HepG2 (cell line): ENCODE results near the gene GDF9. TPM values are rescaled to one million over a fixed set of nuclear protein-coding genes. Genes with fewer than 3 reads are reported as not detected.

Source experiments
- ATAC-seq: fragments of 200-7000 bp; cut with Tn5 transposase; 3 replicates; pipeline ENCODE4 v1.9.1; 2020; ENCODE audit warnings: mild to moderate bottlenecking, moderate library complexity
- BruUV-seq: library from RNA; stranded (reverse); fragments of 400-500 nt; replicated peaks from 2 replicates; lab custom pipeline; 2021; lab: Mats Ljungman, UMichigan
- CTCF ChIA-PET: fragments of 300-600 bp; formaldehyde crosslinking; extraction: SDS; loops from one replicate; lab custom pipeline; 2021; ENCODE audit warnings: low total read pairs, inconsistent platforms, low intra/inter-chr PET ratio; lab: Yijun Ruan, JAX
- POLR2A ChIA-PET: fragments of 350-600 bp; sonication (Branson Sonifier 250); formaldehyde crosslinking; loops from one replicate; lab custom pipeline; 2020; ENCODE audit warnings: antibody characterized with exemption, inconsistent platforms; lab: Yijun Ruan, JAX
- DNase-seq: peaks from one replicate; pipeline ENCODE4 v3.0.0-alpha.2; 2015; ENCODE audit warnings: low spot score
- FAIRE-seq: peaks from 3 replicates; lab custom pipeline; 2011; peaks lifted over from hg19 to GRCh38; lab: Jason Lieb, UNC
- H2AFZ ChIP-seq: one replicate; pipeline ENCODE4 v1.6.1; 2011; ENCODE audit warnings: low read length, inconsistent platforms
- H3K27ac ChIP-seq: fragments of 300-600 bp; 3 replicates; pipeline ENCODE4 v1.8.0; 2011; ENCODE audit warnings: mixed run types, mild to moderate bottlenecking, mixed read lengths, low read length, inconsistent platforms; ENCODE audit not compliant: insufficient read depth; ENCODE audit errors: extremely low read length
- H3K27me3 ChIP-seq, 2 experiments: fragments of 200-600 bp in 1 of 2; 2 replicates in 1 of 2; 3 replicates in 1 of 2; pipeline versions ENCODE4 v1.6.0 to v1.8.0; 2011; ENCODE audit warnings: low read length in 2 of 2, mild to moderate bottlenecking in 2 of 2, moderate library complexity in 2 of 2, inconsistent platforms in 1 of 2; ENCODE audit not compliant: insufficient read depth in 2 of 2, control insufficient read depth in 1 of 2
- H3K36me3 ChIP-seq, 2 experiments: fragments of 200-600 bp in 1 of 2; replicated peaks in 1 of 2; 2 replicates in 1 of 2; 3 replicates in 1 of 2; pipeline versions ENCODE4 v1.5.1 to v1.8.0; 2011; ENCODE audit warnings: low read length in 2 of 2, inconsistent platforms in 1 of 2; ENCODE audit not compliant: insufficient read depth in 2 of 2, control insufficient read depth in 1 of 2
- H3K4me1 ChIP-seq: 2 replicates; pipeline ENCODE4 v1.5.1; 2012; ENCODE audit warnings: low read length, inconsistent platforms; ENCODE audit not compliant: insufficient read depth
- H3K4me2 ChIP-seq: 2 replicates; pipeline ENCODE4 v1.6.0; 2011; ENCODE audit warnings: low read depth, low read length, inconsistent platforms
- H3K4me3 ChIP-seq, 3 experiments: fragments of 200-600 bp in 1 of 3; sonication (generic), shearing (Covaris generic) in 1 of 3; replicated peaks in 1 of 3; 2 replicates each; pipeline ENCODE4 v1.5.1; 2011 to 2016; ENCODE audit warnings: low read length in 3 of 3, inconsistent platforms in 2 of 3, low read depth in 2 of 3, mild to moderate bottlenecking in 2 of 3, control low read depth in 1 of 3, mixed read lengths in 1 of 3; ENCODE audit not compliant: insufficient read depth in 1 of 3
- H3K79me2 ChIP-seq: one replicate; pipeline ENCODE4 v1.6.1; 2011; ENCODE audit warnings: low read length, inconsistent platforms; ENCODE audit not compliant: insufficient read depth
- H3K9ac ChIP-seq: 2 replicates; pipeline ENCODE4 v1.6.0; 2011; ENCODE audit warnings: mild to moderate bottlenecking, low read depth, low read length, inconsistent platforms; ENCODE audit not compliant: insufficient read depth
- H3K9me3 ChIP-seq: 2 replicates; pipeline ENCODE4 v1.5.1; 2012; ENCODE audit warnings: mild to moderate bottlenecking, low read length
- H4K20me1 ChIP-seq: 2 replicates; pipeline ENCODE4 v1.6.0; 2011; ENCODE audit warnings: inconsistent platforms, mild to moderate bottlenecking, low read length, moderate library complexity; ENCODE audit not compliant: insufficient read depth
- MLXIP ChIP-seq: sonication (generic); formaldehyde crosslinking; IDR thresholded peaks from 2 replicates; pipeline ENCODE4 v1.9.0; 2021; ENCODE audit warnings: missing genetic modification reagents, borderline replicate concordance
- PHB2 ChIP-seq: fragments of 450-650 bp; IDR thresholded peaks from 2 replicates; pipeline ENCODE4 v1.6.1; 2018; ENCODE audit not compliant: partially characterized antibody
- SNAPC4 ChIP-seq: sonication (generic); formaldehyde crosslinking; IDR thresholded peaks from 2 replicates; pipeline ENCODE4 v1.4.0; 2020; ENCODE audit warnings: mild to moderate bottlenecking, missing genetic modification reagents
- STAG1 ChIP-seq: sonication (generic); formaldehyde crosslinking; IDR thresholded peaks from 2 replicates; pipeline ENCODE4 v1.4.0; 2020; ENCODE audit warnings: missing genetic modification reagents
- ZNF318 ChIP-seq: sonication (generic); formaldehyde crosslinking; IDR thresholded peaks from 2 replicates; pipeline ENCODE4 v1.4.0; 2020; ENCODE audit warnings: mild to moderate bottlenecking, missing genetic modification reagents
- ZNF589 ChIP-seq: sonication (generic); formaldehyde crosslinking; conservative IDR thresholded peaks from 2 replicates; pipeline ENCODE4 v1.8.0; 2022; ENCODE audit warnings: mild to moderate bottlenecking, moderate library complexity, missing genetic modification reagents
- ZNF605 ChIP-seq: sonication (generic); formaldehyde crosslinking; IDR thresholded peaks from 2 replicates; pipeline ENCODE4 v1.8.0; 2022; ENCODE audit warnings: mild to moderate bottlenecking, missing genetic modification reagents
- ZNF747 ChIP-seq: sonication (generic); formaldehyde crosslinking; IDR thresholded peaks from 2 replicates; pipeline ENCODE4 v1.8.1; 2023; ENCODE audit warnings: missing genetic modification reagents, mild to moderate bottlenecking, borderline replicate concordance
- WGBS: methylation state at CpG from one replicate; pipeline ENCODE4 v1.1.6; 2017; ENCODE audit warnings: low lambda C conversion rate; 5-methylcytosine and 5-hydroxymethylcytosine counted together
- in situ Hi-C: cut with HindIII; loops from 2 replicates; pipeline ENCODE4 v1.10.0; 2017; ENCODE audit warnings: low pct_unique_long_range_greater_than_20kb; ENCODE audit not compliant: extremely low pct_ligation_motif_present
- intact Hi-C: fragments of 100-400 bp; cut with micrococcal nuclease; formaldehyde crosslinking; loops from one replicate; pipeline ENCODE4 v1.10.0; 2022; ENCODE audit not compliant: unreplicated experiment
- polyA plus RNA-seq, 8 experiments: library from polyadenylated mRNA; depleted of rRNA in 3 of 8; stranded (reverse) in 7 of 8; unstranded in 1 of 8; fragments of >200 nt; fragmentation: Illumina TruSeq in 4 of 8; extraction: Trizol in 4 of 8; gene quantifications; 2 replicates each; pipeline versions ENCODE4 v1.2.1 to v1.2.3, GENCODE V29; 2011 to 2016; ENCODE audit warnings: low read depth in 4 of 8, missing spikeins in 1 of 8, mixed read lengths in 1 of 8; ENCODE audit not compliant: insufficient read depth in 1 of 8
- total RNA-seq, 5 experiments: library from RNA; depleted of rRNA; stranded (reverse); fragments of >200 nt; fragmentation: Illumina TruSeq; extraction: Trizol; gene quantifications; 2 replicates each; pipeline ENCODE4 v1.2.3, GENCODE V29; 2016; ENCODE audit warnings: low read depth in 1 of 5

The GDF9 gene
- total and polyA plus RNA-seq, 2 of the 13 experiments (the other 11 are each of a cell fraction or from before 2014, with no cell fraction given): 0.33 to 0.38 TPM

GRCh38 chr5:132884548-132884947 lies 18.3 kb upstream of the GDF9 start:
- Histone ChIP-seq H3K9me3 (no peaks in the 10 kb centered on the region), H3K4me1 (peaks cover 13% of the 10 kb centered on the region), H3K27ac (no peak overlapping the region), H4K20me1 (no peaks in the 10 kb centered on the region), H3K9ac (no peak overlapping the region), H3K4me2 (no peak overlapping the region), H3K27me3 (no peaks in the 10 kb centered on the region; a peak in 1 of 5 replicates), H3K79me2 (no peaks in the 10 kb centered on the region), H2AFZ (no peak overlapping the region), H3K36me3 (peaks cover 18 to 71% of the 10 kb centered on the region in 2 experiments), H3K4me3 (no peak overlapping the region)
- no peak for DNase-seq
- intact Hi-C loops: loop anchor here (10.0 kb wide), 1 partner anchor 360 kb away; no protein-coding TSS in a partner anchor
- ChIA-PET CTCF (interaction anchor here (2.2 kb wide), 1 partner anchor 18 kb away, joined by 7 read pairs; the partner anchor contains the start of genes GDF9 and UQCRQ), POLR2A (no interaction called here)
- ATAC-seq: no peak
- FAIRE-seq: no peak
- 97% methylated on average over 2 of the region's 2 CpGs for WGBS
- in situ Hi-C loops: loop anchor here (10.0 kb wide), 1 partner anchor 140 kb away; the partner anchor contains the start of gene CCNI2
- BruUV-seq: no TSS peak
- no peak for TF ChIP-seq MLXIP (CRISPR knock-in tag)
- TF ChIP-seq STAG1 (CRISPR knock-in tag): no peak
- TF ChIP-seq ZNF605 (CRISPR knock-in tag): no peak
- TF ChIP-seq ZNF318 (CRISPR knock-in tag): no peak
- TF ChIP-seq SNAPC4 (CRISPR knock-in tag): no peak
- TF ChIP-seq PHB2: no peak
- no peak for TF ChIP-seq ZNF589 (CRISPR knock-in tag)
- no peak for TF ChIP-seq ZNF747 (CRISPR knock-in tag)
